ENCODE data around the gene CLCNKB. TPM values are rescaled to one million over a fixed set of nuclear protein-coding genes. Genes with fewer than 3 reads are reported as not detected.

Gene CLCNKB
- total and polyA plus RNA-seq, 2 donors (not counting 3 experiments of a cell fraction or from before 2014, with no cell fraction given), result 0.18 TPM; not detected in 1

GRCh38 chr1:16085522-16085921, 41.9 kb downstream of the CLCNKB start:
- H4K20me1 ChIP-seq (replicated peaks; ENCODE audit: control insufficient read depth, extremely low read depth, insufficient read depth, low read length), result no peaks in the 10 kb centered on the region
- ChIA-PET POLR2A (no interaction called here), CTCF (no interaction called here)
- H3K79me2 ChIP-seq (ENCODE audit: control insufficient read depth, insufficient read depth, low read length), result no peaks in the 10 kb centered on the region
- H2AFZ ChIP-seq (ENCODE audit: low read depth, low read length), result peak overlapping the region; percentile 85
- H3K9ac ChIP-seq (replicated peaks; ENCODE audit: extremely low read depth, insufficient read depth, low read length), result no peak overlapping the region
- DNase-seq (ENCODE audit: low read depth, low spot score) (no peak), FAIRE-seq (peak; percentile 49)
- dilution Hi-C loops (cut with MboI; ENCODE audit: extremely low pct_ligation_motif_present, low sequenced_read_pairs) (no loop called here), intact Hi-C loops (cut with micrococcal nuclease) (loop anchor here (5.0 kb wide), 1 partner anchor 37 kb away; no protein-coding TSS in a partner anchor)
- no TSS peak for BruUV-seq (replicated peaks)
- H3K9me3 ChIP-seq (replicated peaks; ENCODE audit: control insufficient read depth, insufficient read depth, low read length), result no peaks in the 10 kb centered on the region
- no peak overlapping the region for H3K27ac ChIP-seq (ENCODE audit: insufficient read depth, low read depth, low read length)
- no peaks in the 10 kb centered on the region for H3K4me1 ChIP-seq (ENCODE audit: control insufficient read depth, extremely low read depth, insufficient read depth, low read length)
- H3K9me1 ChIP-seq (replicated peaks; ENCODE audit: control insufficient read depth, extremely low read depth, insufficient read depth, low read length), result no peaks in the 10 kb centered on the region
- no peak overlapping the region for H3K4me3 ChIP-seq (replicated peaks in 1 of 3; ENCODE audit: insufficient read depth in 1 of 3, low read depth in 1 of 3, low read length in 3 of 3)
- H3K4me2 ChIP-seq (ENCODE audit: insufficient read depth, low read length), result no peak overlapping the region
- H3K36me3 ChIP-seq (ENCODE audit: control insufficient read depth in 2 of 2, extremely low read depth in 1 of 2, insufficient read depth in 2 of 2, low read length in 2 of 2), result no peaks in the 10 kb centered on the region
- TF ChIP-seq JUN (IDR thresholded peaks at IDR 0.05; ENCODE audit: borderline replicate concordance, insufficient read depth, insufficient read length, low read depth) (no peak), FOS (IDR thresholded peaks at IDR 0.05; ENCODE audit: borderline replicate concordance, insufficient read depth, low read length) (no peak), POLR2A (IDR thresholded peaks at IDR 0.05; ENCODE audit: low read depth, low read length) (no peak), GATA2 (IDR thresholded peaks at IDR 0.05; ENCODE audit: insufficient read depth, insufficient read length, low read depth, low read length) (no peak), CTCF (IDR thresholded peaks at IDR 0.05; ENCODE audit: extremely low read depth in 1 of 2, insufficient read depth in 1 of 2, low read depth in 1 of 2, low read length in 2 of 2) (no peak), EZH2 (IDR thresholded peaks at IDR 0.05; ENCODE audit: borderline replicate concordance, low read depth, low read length, severe bottlenecking) (no peak)
- H3K27me3 ChIP-seq (ENCODE audit: control insufficient read depth in 2 of 2, insufficient read depth in 2 of 2, low read length in 2 of 2), result no peaks in the 10 kb centered on the region

- Histone ChIP-seq H3K79me2 (ENCODE audit: control insufficient read depth, insufficient read depth, low read length) (no peaks in the 10 kb centered on the region), H2AFZ (ENCODE audit: low read depth, low read length) (no peak overlapping the region), H3K27me3 (ENCODE audit: control insufficient read depth in 2 of 2, insufficient read depth in 2 of 2, low read length in 2 of 2) (no peaks in the 10 kb centered on the region), H3K4me1 (ENCODE audit: control insufficient read depth, extremely low read depth, insufficient read depth, low read length) (no peaks in the 10 kb centered on the region), H3K9me1 (replicated peaks; ENCODE audit: control insufficient read depth, extremely low read depth, insufficient read depth, low read length) (no peaks in the 10 kb centered on the region), H3K4me2 (ENCODE audit: insufficient read depth, low read length) (no peak overlapping the region), H3K4me3 (replicated peaks in 1 of 3; ENCODE audit: insufficient read depth in 1 of 3, low read depth in 1 of 3, low read length in 3 of 3) (no peak overlapping the region), H3K36me3 (ENCODE audit: control insufficient read depth in 2 of 2, extremely low read depth in 1 of 2, insufficient read depth in 2 of 2, low read length in 2 of 2) (no peaks in the 10 kb centered on the region), H4K20me1 (replicated peaks; ENCODE audit: control insufficient read depth, extremely low read depth, insufficient read depth, low read length) (no peaks in the 10 kb centered on the region), H3K27ac (ENCODE audit: insufficient read depth, low read depth, low read length) (no peak overlapping the region), H3K9ac (replicated peaks; ENCODE audit: extremely low read depth, insufficient read depth, low read length) (no peak overlapping the region), H3K9me3 (replicated peaks; ENCODE audit: control insufficient read depth, insufficient read depth, low read length) (no peaks in the 10 kb centered on the region)
- no peak for TF ChIP-seq GATA2 (IDR thresholded peaks at IDR 0.05; ENCODE audit: insufficient read depth, insufficient read length, low read depth, low read length)
- no peak for TF ChIP-seq MYC (IDR thresholded peaks at IDR 0.05; ENCODE audit: low read depth, low read length)
- TF ChIP-seq EZH2 (IDR thresholded peaks at IDR 0.05; ENCODE audit: borderline replicate concordance, low read depth, low read length, severe bottlenecking), result no peak
- FAIRE-seq (no peak), DNase-seq (ENCODE audit: low read depth, low spot score) (no peak)
- intact Hi-C loops (cut with micrococcal nuclease), result loop anchor here (5.0 kb wide), 1 partner anchor 35 kb away; no protein-coding TSS in a partner anchor
- ChIA-PET POLR2A (no interaction called here), CTCF (interaction anchor here (1.1 kb wide), 1 partner anchor 19 kb away, joined by 3 read pairs; no protein-coding TSS in a partner anchor)
- dilution Hi-C loops (cut with MboI; ENCODE audit: extremely low pct_ligation_motif_present, low sequenced_read_pairs), result no loop called here
- no TSS peak for BruUV-seq (replicated peaks)
Measured at GRCh38 chr1:16087733-16088132, 44.2 kb downstream of the CLCNKB start.
